GM12801 (cell line): ENCODE results near the gene SLC47A2.

Source experiments
- CTCF ChIP-seq: IDR thresholded peaks from one replicate; pipeline ENCODE4 v1.5.1; 2011; ENCODE audit warnings: control low read depth; ENCODE audit not compliant: insufficient read length; ENCODE audit errors: extremely low read depth

Gene SLC47A2

GRCh38 chr17:19707728-19708221 is 8.6 kb downstream of the SLC47A2 start:
- TF ChIP-seq CTCF = no peak

GRCh38 chr17:19706791-19707727 is 9.3 kb downstream of the SLC47A2 start:
- TF ChIP-seq CTCF = no peak

- no peak for TF ChIP-seq CTCF
Measured at GRCh38 chr17:19705771-19706770, 10.3 kb downstream of the SLC47A2 start.

GRCh38 chr17:19705201-19705600 is 11.2 kb downstream of the SLC47A2 start:
- no peak for TF ChIP-seq CTCF

GRCh38 chr17:19703828-19704613 is 12.4 kb downstream of the SLC47A2 start:
- TF ChIP-seq CTCF = no peak

GRCh38 chr17:19703106-19703827 is 13.1 kb downstream of the SLC47A2 start:
- no peak for TF ChIP-seq CTCF
